ENCODE results near the gene TBC1D30.

Gene TBC1D30

GRCh38 chr12:64894827-64895475 lies 70.5 kb downstream of the TBC1D30 start:
- H2BK5ac ChIP-seq (ENCODE audit: low read length): no peak overlapping the region
- no peak overlapping the region for H3K27ac ChIP-seq (replicated peaks; ENCODE audit: low read length)
- no peak overlapping the region for H2AFZ ChIP-seq (ENCODE audit: low read length)
- H3K36me3 ChIP-seq (replicated peaks in 1 of 2; ENCODE audit: control insufficient read depth in 2 of 2, insufficient read depth in 2 of 2, low read length in 2 of 2): no peaks in the 10 kb centered on the region
- peaks cover 0 to 3% of the 10 kb centered on the region in 2 donors for H3K4me1 ChIP-seq (ENCODE audit: control insufficient read depth in 2 of 2, insufficient read depth in 1 of 2, low read depth in 1 of 2, low read length in 2 of 2)
- no peak overlapping the region for H2AK5ac ChIP-seq (ENCODE audit: low read depth, low read length)
- H3K79me1 ChIP-seq (ENCODE audit: low read depth, low read length): no peaks in the 10 kb centered on the region
- no peak overlapping the region for H3K9ac ChIP-seq (ENCODE audit: low read depth, low read length, poor library complexity)
- no peak overlapping the region for H3K4me2 ChIP-seq (ENCODE audit: insufficient read depth, low read length, poor library complexity, severe bottlenecking)
- no peak for DNase-seq (ENCODE audit: low spot score)
- H2BK15ac ChIP-seq (ENCODE audit: low read length): no peak overlapping the region
- H3K27me3 ChIP-seq (ENCODE audit: control insufficient read depth in 3 of 3, insufficient read depth in 3 of 3, low read depth in 1 of 3, low read length in 3 of 3): no peaks in the 10 kb centered on the region
- H2BK12ac ChIP-seq (ENCODE audit: low read length): no peak overlapping the region
- no peak overlapping the region for H2BK120ac ChIP-seq (ENCODE audit: low read depth, low read length)
- H3K4ac ChIP-seq (ENCODE audit: low read length): no peak overlapping the region
- H3K4me3 ChIP-seq (ENCODE audit: low read length in 2 of 2): no peak overlapping the region
- no peak overlapping the region for H3K18ac ChIP-seq (ENCODE audit: low read length)
- no peak overlapping the region for H3K23ac ChIP-seq (ENCODE audit: low read depth, low read length, poor library complexity)
- no peak overlapping the region for H4K8ac ChIP-seq (ENCODE audit: low read depth, low read length)
- H3K14ac ChIP-seq (ENCODE audit: low read length): no peak overlapping the region
- no peak overlapping the region for H4K91ac ChIP-seq (ENCODE audit: low read depth, low read length, poor library complexity)
- no CpG with 5 or more reads among the region's 2 CpGs for WGBS, 2 donors (ENCODE audit: extremely low coverage in 2 of 2, insufficient read length in 2 of 2, insufficient replicate concordance in 1 of 2)
- no peaks in the 10 kb centered on the region for H3K9me3 ChIP-seq (replicated peaks in 1 of 2; ENCODE audit: control insufficient read depth in 2 of 2, insufficient read depth in 1 of 2, low read depth in 1 of 2, low read length in 2 of 2)

- no peak overlapping the region for H3K9ac ChIP-seq (ENCODE audit: low read depth, low read length, poor library complexity)
- H2AK5ac ChIP-seq (ENCODE audit: low read depth, low read length): no peak overlapping the region
- no peak overlapping the region for H2AFZ ChIP-seq (ENCODE audit: low read length)
- H3K14ac ChIP-seq (ENCODE audit: low read length): no peak overlapping the region
- H3K27me3 ChIP-seq (ENCODE audit: control insufficient read depth in 3 of 3, insufficient read depth in 3 of 3, low read depth in 1 of 3, low read length in 3 of 3): no peaks in the 10 kb centered on the region
- H4K91ac ChIP-seq (ENCODE audit: low read depth, low read length, poor library complexity): no peak overlapping the region
- H3K79me1 ChIP-seq (ENCODE audit: low read depth, low read length): no peaks in the 10 kb centered on the region
- no peaks in the 10 kb centered on the region for H3K9me3 ChIP-seq (replicated peaks in 1 of 2; ENCODE audit: control insufficient read depth in 2 of 2, insufficient read depth in 1 of 2, low read depth in 1 of 2, low read length in 2 of 2)
- no peak overlapping the region for H3K27ac ChIP-seq (replicated peaks; ENCODE audit: low read length)
- H2BK15ac ChIP-seq (ENCODE audit: low read length): no peak overlapping the region
- no peak overlapping the region for H2BK120ac ChIP-seq (ENCODE audit: low read depth, low read length)
- H3K4ac ChIP-seq (ENCODE audit: low read length): no peak overlapping the region
- DNase-seq (ENCODE audit: low spot score): no peak
- H3K36me3 ChIP-seq (replicated peaks in 1 of 2; ENCODE audit: control insufficient read depth in 2 of 2, insufficient read depth in 2 of 2, low read length in 2 of 2): no peaks in the 10 kb centered on the region
- no CpG with 5 or more reads among the region's 5 CpGs for WGBS, 2 donors (ENCODE audit: extremely low coverage in 2 of 2, insufficient read length in 2 of 2, insufficient replicate concordance in 1 of 2)
- H3K4me2 ChIP-seq (ENCODE audit: insufficient read depth, low read length, poor library complexity, severe bottlenecking): no peak overlapping the region
- no peak overlapping the region for H3K4me3 ChIP-seq (ENCODE audit: low read length in 2 of 2)
- H2BK12ac ChIP-seq (ENCODE audit: low read length): no peak overlapping the region
- no peak overlapping the region for H3K23ac ChIP-seq (ENCODE audit: low read depth, low read length, poor library complexity)
- H4K8ac ChIP-seq (ENCODE audit: low read depth, low read length): no peak overlapping the region
- no peak overlapping the region for H2BK5ac ChIP-seq (ENCODE audit: low read length)
- H3K18ac ChIP-seq (ENCODE audit: low read length): no peak overlapping the region
- peaks cover 0 to 3% of the 10 kb centered on the region in 2 donors for H3K4me1 ChIP-seq (ENCODE audit: control insufficient read depth in 2 of 2, insufficient read depth in 1 of 2, low read depth in 1 of 2, low read length in 2 of 2)
Measured at GRCh38 chr12:64895526-64895925, 71.1 kb downstream of the TBC1D30 start.

- no peak overlapping the region for H3K4ac ChIP-seq (ENCODE audit: low read length)
- H2BK5ac ChIP-seq (ENCODE audit: low read length): no peak overlapping the region
- no peak overlapping the region for H4K8ac ChIP-seq (ENCODE audit: low read depth, low read length)
- no peak for DNase-seq (ENCODE audit: low spot score)
- H3K79me1 ChIP-seq (ENCODE audit: low read depth, low read length): no peaks in the 10 kb centered on the region
- H3K4me3 ChIP-seq (ENCODE audit: low read length in 2 of 2): no peak overlapping the region
- H2BK12ac ChIP-seq (ENCODE audit: low read length): no peak overlapping the region
- H3K27ac ChIP-seq (replicated peaks; ENCODE audit: low read length): no peak overlapping the region
- no CpG with 5 or more reads among the region's 4 CpGs for WGBS, 2 donors (ENCODE audit: extremely low coverage in 2 of 2, insufficient read length in 2 of 2, insufficient replicate concordance in 1 of 2)
- no peak overlapping the region for H2BK15ac ChIP-seq (ENCODE audit: low read length)
- H3K23ac ChIP-seq (ENCODE audit: low read depth, low read length, poor library complexity): no peak overlapping the region
- H4K91ac ChIP-seq (ENCODE audit: low read depth, low read length, poor library complexity): no peak overlapping the region
- H2AK5ac ChIP-seq (ENCODE audit: low read depth, low read length): no peak overlapping the region
- no peaks in the 10 kb centered on the region for H3K9me3 ChIP-seq (replicated peaks in 1 of 2; ENCODE audit: control insufficient read depth in 2 of 2, insufficient read depth in 1 of 2, low read depth in 1 of 2, low read length in 2 of 2)
- no peak overlapping the region for H3K18ac ChIP-seq (ENCODE audit: low read length)
- H3K4me1 ChIP-seq (ENCODE audit: control insufficient read depth in 2 of 2, insufficient read depth in 1 of 2, low read depth in 1 of 2, low read length in 2 of 2): no peaks in the 10 kb centered on the region
- H2AFZ ChIP-seq (ENCODE audit: low read length): no peak overlapping the region
- no peaks in the 10 kb centered on the region for H3K27me3 ChIP-seq (ENCODE audit: control insufficient read depth in 3 of 3, insufficient read depth in 3 of 3, low read depth in 1 of 3, low read length in 3 of 3)
- no peak overlapping the region for H3K9ac ChIP-seq (ENCODE audit: low read depth, low read length, poor library complexity)
- H3K14ac ChIP-seq (ENCODE audit: low read length): no peak overlapping the region
- H3K4me2 ChIP-seq (ENCODE audit: insufficient read depth, low read length, poor library complexity, severe bottlenecking): no peak overlapping the region
- no peaks in the 10 kb centered on the region for H3K36me3 ChIP-seq (replicated peaks in 1 of 2; ENCODE audit: control insufficient read depth in 2 of 2, insufficient read depth in 2 of 2, low read length in 2 of 2)
- no peak overlapping the region for H2BK120ac ChIP-seq (ENCODE audit: low read depth, low read length)
Measured at GRCh38 chr12:64900540-64900939, 76.1 kb downstream of the TBC1D30 start.

- Histone ChIP-seq H2BK15ac (ENCODE audit: low read length) (no peak overlapping the region), H3K4ac (ENCODE audit: low read length) (no peak overlapping the region), H3K79me1 (ENCODE audit: low read depth, low read length) (no peaks in the 10 kb centered on the region), H3K14ac (ENCODE audit: low read length) (no peak overlapping the region), H3K36me3 (replicated peaks in 1 of 2; ENCODE audit: control insufficient read depth in 2 of 2, insufficient read depth in 2 of 2, low read length in 2 of 2) (no peaks in the 10 kb centered on the region), H2BK5ac (ENCODE audit: low read length) (no peak overlapping the region), H3K4me2 (ENCODE audit: insufficient read depth, low read length, poor library complexity, severe bottlenecking) (no peak overlapping the region), H4K91ac (ENCODE audit: low read depth, low read length, poor library complexity) (no peak overlapping the region), H4K8ac (ENCODE audit: low read depth, low read length) (no peak overlapping the region), H3K18ac (ENCODE audit: low read length) (no peak overlapping the region), H2AFZ (ENCODE audit: low read length) (no peak overlapping the region), H3K27me3 (ENCODE audit: control insufficient read depth in 3 of 3, insufficient read depth in 3 of 3, low read depth in 1 of 3, low read length in 3 of 3) (no peaks in the 10 kb centered on the region), H3K9me3 (replicated peaks in 1 of 2; ENCODE audit: control insufficient read depth in 2 of 2, insufficient read depth in 1 of 2, low read depth in 1 of 2, low read length in 2 of 2) (no peaks in the 10 kb centered on the region), H2BK120ac (ENCODE audit: low read depth, low read length) (no peak overlapping the region), H3K4me1 (ENCODE audit: control insufficient read depth in 2 of 2, insufficient read depth in 1 of 2, low read depth in 1 of 2, low read length in 2 of 2) (no peaks in the 10 kb centered on the region), H3K4me3 (ENCODE audit: low read length in 2 of 2) (no peak overlapping the region), H3K9ac (ENCODE audit: low read depth, low read length, poor library complexity) (no peak overlapping the region), H2AK5ac (ENCODE audit: low read depth, low read length) (no peak overlapping the region), H3K27ac (replicated peaks; ENCODE audit: low read length) (no peak overlapping the region), H2BK12ac (ENCODE audit: low read length) (no peak overlapping the region), H3K23ac (ENCODE audit: low read depth, low read length, poor library complexity) (no peak overlapping the region)
- DNase-seq (ENCODE audit: low spot score): no peak
- no CpG with 5 or more reads among the region's 5 CpGs for WGBS, 2 donors (ENCODE audit: extremely low coverage in 2 of 2, insufficient read length in 2 of 2, insufficient replicate concordance in 1 of 2)
Measured at GRCh38 chr12:64903479-64904152, 79.2 kb downstream of the TBC1D30 start.
